A549 (cell line): ENCODE results near the gene DOCK1. TPM values are rescaled to one million over a fixed set of nuclear protein-coding genes. Genes with fewer than 3 reads are reported as not detected.

Source experiments
- ATAC-seq, 2 experiments: fragments of 200-7000 bp in 1 of 2; fragments of >200 bp in 1 of 2; cut with Nextera tagmentation in 1 of 2; cut with Tn5 transposase in 1 of 2; 3 replicates each; pipeline versions ENCODE4 v1.8.0 to v1.9.1; 2018 to 2020; ENCODE audit warnings: mild to moderate bottlenecking in 1 of 2, moderate library complexity in 1 of 2
- CTCF ChIA-PET: fragments of 300-600 bp; sonication (Branson Sonifier 250); formaldehyde crosslinking; extraction: SDS; loops from one replicate; lab custom pipeline; 2021; ENCODE audit warnings: antibody characterized with exemption, inconsistent platforms; lab: Yijun Ruan, JAX
- POLR2A ChIA-PET: fragments of 350-600 bp; formaldehyde crosslinking; extraction: SDS; loops from one replicate; lab custom pipeline; 2021; ENCODE audit warnings: antibody characterized with exemption, inconsistent platforms; lab: Yijun Ruan, JAX
- DNase-seq, 2 experiments: peaks; one replicate each; pipeline versions ENCODE4 v3.0.0 to v3.0.0-alpha.2; 2011 to 2016; ENCODE audit warnings: low read depth in 1 of 2, low spot score in 1 of 2
- FAIRE-seq: peaks from 2 replicates; lab custom pipeline; 2011; peaks lifted over from hg19 to GRCh38; lab: Jason Lieb, UNC
- H3K27ac ChIP-seq, 2 experiments: fragments of >200 bp; sonication (Bioruptor Twin); formaldehyde crosslinking; 3 replicates each; pipeline ENCODE4 v1.5.1; 2016 to 2017
- H3K4me1 ChIP-seq: fragments of >200 bp; sonication (Bioruptor Twin); formaldehyde crosslinking; 3 replicates; pipeline ENCODE4 v1.6.1; 2016
- H3K4me2 ChIP-seq: fragments of >200 bp; sonication (Bioruptor Twin); formaldehyde crosslinking; 3 replicates; pipeline ENCODE4 v1.6.1; 2016
- H3K4me3 ChIP-seq: fragments of >200 bp; sonication (Bioruptor Twin); formaldehyde crosslinking; 3 replicates; pipeline ENCODE4 v1.5.1; 2016
- H3K9me3 ChIP-seq: fragments of >200 bp; sonication (Bioruptor Twin); formaldehyde crosslinking; 3 replicates; pipeline ENCODE4 v1.6.1; 2016
- BCL3 ChIP-seq: fragments of >200 bp; sonication (Bioruptor Twin); formaldehyde crosslinking; IDR thresholded peaks from 3 replicates; pipeline ENCODE4 v1.6.1; 2016
- BHLHE40 ChIP-seq: IDR thresholded peaks from 2 replicates; pipeline ENCODE4 v1.6.1; 2012; ENCODE audit warnings: low read depth, low read length, inconsistent platforms
- CBX8 ChIP-seq: fragments of 200-600 bp; sonication (generic); IDR thresholded peaks from 2 replicates; pipeline ENCODE4 v1.6.1; 2016
- CEBPB ChIP-seq, 2 experiments: fragments of >200 bp in 1 of 2; sonication (Bioruptor Twin) in 1 of 2; formaldehyde crosslinking in 1 of 2; IDR thresholded peaks; 2 replicates each; pipeline ENCODE4 v1.6.1; 2012 to 2016
- CHD2 ChIP-seq: fragments of 150-350 bp; IDR thresholded peaks from 2 replicates; pipeline ENCODE4 v1.6.1; 2014; ENCODE audit warnings: low read length; ENCODE audit not compliant: partially characterized antibody
- EHMT2 ChIP-seq: fragments of 200-600 bp; sonication (generic); IDR thresholded peaks from 2 replicates; pipeline ENCODE4 v1.6.1; 2016; ENCODE audit warnings: antibody characterized with exemption, low read depth, mild to moderate bottlenecking, moderate library complexity
- EP300 ChIP-seq, 2 experiments: fragments of >200 bp; sonication (Bioruptor Twin); formaldehyde crosslinking; IDR thresholded peaks; 2 replicates in 1 of 2; 3 replicates in 1 of 2; pipeline ENCODE4 v1.6.1; 2016 to 2017
- HEYL ChIP-seq: fragments of 250-450 bp; sonication (Bioruptor Pico); IDR thresholded peaks from 2 replicates; pipeline ENCODE4 v1.8.0; 2021; ENCODE audit warnings: mild to moderate bottlenecking, moderate library complexity
- HMGXB4 ChIP-seq: fragments of 250-450 bp; sonication (Bioruptor Pico); IDR thresholded peaks from 2 replicates; pipeline ENCODE4 v1.5.0; 2021; ENCODE audit warnings: mild to moderate bottlenecking, moderate library complexity, borderline replicate concordance
- JUN ChIP-seq, 2 experiments: fragments of >200 bp; sonication (Bioruptor Twin); formaldehyde crosslinking; IDR thresholded peaks; 2 replicates in 1 of 2; 3 replicates in 1 of 2; pipeline ENCODE4 v1.6.1; 2016 to 2017
- JUNB ChIP-seq: fragments of >200 bp; sonication (Bioruptor Twin); formaldehyde crosslinking; IDR thresholded peaks from 2 replicates; pipeline ENCODE4 v1.6.1; 2016
- MAFK ChIP-seq: fragments of 450-650 bp; IDR thresholded peaks from 2 replicates; pipeline ENCODE4 v1.6.1; 2014; ENCODE audit not compliant: partially characterized antibody
- MAZ ChIP-seq: fragments of 150-350 bp; IDR thresholded peaks from 2 replicates; pipeline ENCODE4 v1.6.1; 2014; ENCODE audit warnings: antibody characterized with exemption, low read depth, low read length, borderline replicate concordance
- MYC ChIP-seq: IDR thresholded peaks from 2 replicates; pipeline ENCODE4 v1.6.1; 2012; ENCODE audit warnings: mild to moderate bottlenecking, inconsistent platforms, low read length, improper control_type of control experiment, borderline replicate concordance
- NR3C1 ChIP-seq: fragments of >200 bp; sonication (Bioruptor Twin); formaldehyde crosslinking; IDR thresholded peaks from 3 replicates; pipeline ENCODE4 v1.6.1; 2017
- PBX3 ChIP-seq: IDR thresholded peaks from 2 replicates; pipeline ENCODE4 v1.6.1; 2012
- RAD21 ChIP-seq, 2 experiments: fragments of >200 bp in 1 of 2; sonication (Bioruptor Twin) in 1 of 2; formaldehyde crosslinking in 1 of 2; IDR thresholded peaks in 1 of 2; conservative IDR thresholded peaks in 1 of 2; 2 replicates in 1 of 2; 3 replicates in 1 of 2; pipeline ENCODE4 v1.6.1; 2012 to 2018; ENCODE audit warnings: inconsistent platforms in 1 of 2
- REST ChIP-seq: fragments of 200-600 bp; sonication (generic); IDR thresholded peaks from 2 replicates; pipeline ENCODE4 v1.6.1; 2016; ENCODE audit warnings: antibody characterized with exemption, mild to moderate bottlenecking, moderate library complexity
- RFX5 ChIP-seq: fragments of 450-650 bp; IDR thresholded peaks from 2 replicates; pipeline ENCODE4 v1.7.1; 2014; ENCODE audit warnings: antibody characterized with exemption, mild to moderate bottlenecking, moderate library complexity
- USF2 ChIP-seq: fragments of 450-650 bp; IDR thresholded peaks from 2 replicates; pipeline ENCODE4 v1.6.1; 2014; ENCODE audit warnings: antibody characterized with exemption
- ZNF302 ChIP-seq: fragments of 250-450 bp; sonication (Bioruptor Pico); IDR thresholded peaks from 2 replicates; pipeline ENCODE4 v1.9.0; 2021; ENCODE audit warnings: inconsistent platforms, mild to moderate bottlenecking, moderate library complexity
- WGBS: methylation state at CpG from one replicate; pipeline ENCODE4 v1.1.6; 2017; ENCODE audit errors: missing lambda C conversion rate; 5-methylcytosine and 5-hydroxymethylcytosine counted together
- polyA plus RNA-seq, 4 experiments: library from polyadenylated mRNA; depleted of rRNA in 3 of 4; stranded (reverse); fragments of >200 nt; fragmentation: RNase III in 1 of 4; extraction: RNeasy Plus Mini Kit Qiagen cat#74134 plus additional on column Dnase treatment in 1 of 4; gene quantifications; 2 replicates in 3 of 4; 3 replicates in 1 of 4; pipeline ENCODE4 v1.2.3, GENCODE V29; 2011 to 2017
- TF ChIP-seq, protein P1 (sequence below): fragments of 150-350 bp; IDR thresholded peaks from 2 replicates; pipeline ENCODE4 v1.6.1; 2014; ENCODE audit warnings: low read depth, mild to moderate bottlenecking, low read length

Gene DOCK1
- polyA plus RNA-seq, 2 of the 4 experiments (the other 2 are of a cell fraction), result 22.6 to 28.2 TPM

DNA sequence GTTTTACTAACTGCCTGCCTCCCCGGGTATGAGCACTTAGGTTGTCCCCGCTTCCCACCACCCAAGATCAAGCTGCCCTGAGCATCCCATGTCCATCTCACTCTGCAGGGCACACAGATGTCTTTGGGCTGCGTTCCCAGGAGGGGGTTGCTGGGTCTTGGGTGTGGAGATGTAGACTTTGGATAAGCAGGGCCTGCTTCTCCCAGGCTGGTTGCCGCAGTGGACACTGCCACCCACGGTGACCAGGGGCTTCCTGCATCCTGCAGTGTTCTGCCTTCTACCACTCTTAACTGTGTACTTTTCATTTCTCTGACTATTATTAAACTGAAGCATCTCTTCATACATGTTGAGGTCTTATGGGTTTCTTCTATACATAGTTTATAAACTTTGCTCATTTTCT, 70.0 kb downstream of the DOCK1 start (continued):
- TF ChIP-seq USF2, result no peak
- TF ChIP-seq CBX8, result no peak
- TF ChIP-seq, all 56 proteins: peak for 0

GRCh38 chr10:126977216-126977615, 72.0 kb downstream of the DOCK1 start:
- Histone ChIP-seq H3K9me3 (no peaks in the 10 kb centered on the region), H3K4me1 (peaks cover 15% of the 10 kb centered on the region), H3K4me2 (no peak overlapping the region)
- FAIRE-seq, result no peak
- TF ChIP-seq JUN (IDR thresholded peaks at IDR 0.05), result no peak
- TF ChIP-seq BHLHE40, result no peak
- TF ChIP-seq, protein P1, sequence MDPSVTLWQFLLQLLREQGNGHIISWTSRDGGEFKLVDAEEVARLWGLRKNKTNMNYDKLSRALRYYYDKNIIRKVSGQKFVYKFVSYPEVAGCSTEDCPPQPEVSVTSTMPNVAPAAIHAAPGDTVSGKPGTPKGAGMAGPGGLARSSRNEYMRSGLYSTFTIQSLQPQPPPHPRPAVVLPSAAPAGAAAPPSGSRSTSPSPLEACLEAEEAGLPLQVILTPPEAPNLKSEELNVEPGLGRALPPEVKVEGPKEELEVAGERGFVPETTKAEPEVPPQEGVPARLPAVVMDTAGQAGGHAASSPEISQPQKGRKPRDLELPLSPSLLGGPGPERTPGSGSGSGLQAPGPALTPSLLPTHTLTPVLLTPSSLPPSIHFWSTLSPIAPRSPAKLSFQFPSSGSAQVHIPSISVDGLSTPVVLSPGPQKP, result no peak
- TF ChIP-seq CHD2, result no peak
- no peak for TF ChIP-seq RFX5
- TF ChIP-seq RAD21 (conservative IDR thresholded peaks at IDR 0.05 in 1 of 2, IDR thresholded peaks at IDR 0.05 in 1 of 2), result no peak
- no peak for TF ChIP-seq MYC
- TF ChIP-seq USF2, result no peak
- TF ChIP-seq, all 56 proteins: peak for 0
- ChIA-PET POLR2A (no interaction called here), CTCF (no interaction called here)
- WGBS, result 92% methylated on average over 6 of the region's 6 CpGs
- DNase-seq, result no peak
- ATAC-seq, result no peak
- Histone ChIP-seq H3K4me3 (no peak overlapping the region), H3K27ac (no peak overlapping the region)

- H3K4me3 ChIP-seq, result no peak overlapping the region
- H3K4me2 ChIP-seq, result no peak overlapping the region
- ATAC-seq (no peak), FAIRE-seq (no peak), DNase-seq (no peak)
- 91% methylated on average over 1 of the region's 1 CpG for WGBS
- no peaks in the 10 kb centered on the region for H3K9me3 ChIP-seq
- ChIA-PET POLR2A (no interaction called here), CTCF (no interaction called here)
- H3K4me1 ChIP-seq, result no peaks in the 10 kb centered on the region
- no peak overlapping the region for H3K27ac ChIP-seq
- TF ChIP-seq MYC, result no peak
- TF ChIP-seq REST, result no peak
- TF ChIP-seq CBX8, result no peak
- TF ChIP-seq EP300 (IDR thresholded peaks at IDR 0.05), result no peak
- TF ChIP-seq MAFK, result no peak
- TF ChIP-seq CHD2, result no peak
- no peak for TF ChIP-seq PBX3
- TF ChIP-seq MAZ, result no peak
- TF ChIP-seq HEYL (CRISPR knock-in tag), result no peak
- TF ChIP-seq ZNF302 (CRISPR knock-in tag), result no peak
- TF ChIP-seq EHMT2, result no peak
- TF ChIP-seq, protein P1, result no peak
- TF ChIP-seq JUNB, result no peak
- no peak for TF ChIP-seq CEBPB (IDR thresholded peaks at IDR 0.05)
- no peak for TF ChIP-seq NR3C1
- TF ChIP-seq JUN (IDR thresholded peaks at IDR 0.05), result no peak
- TF ChIP-seq HMGXB4 (CRISPR knock-in tag), result no peak
- TF ChIP-seq BCL3, result no peak
Observed at GRCh38 chr10:126979311-126979710, 74.1 kb downstream of the DOCK1 start.
